HG02943 (cell line): ENCODE results near the gene KCTD15.

Experiments used
- ATAC-seq: cut with Tn5 transposase; IDR thresholded peaks from one replicate; pipeline ENCODE4 v1.9.1; 2021; ENCODE audit warnings: mild to moderate bottlenecking, low read depth, moderate library complexity; ENCODE audit not compliant: unreplicated experiment

KCTD15 gene, protein sequence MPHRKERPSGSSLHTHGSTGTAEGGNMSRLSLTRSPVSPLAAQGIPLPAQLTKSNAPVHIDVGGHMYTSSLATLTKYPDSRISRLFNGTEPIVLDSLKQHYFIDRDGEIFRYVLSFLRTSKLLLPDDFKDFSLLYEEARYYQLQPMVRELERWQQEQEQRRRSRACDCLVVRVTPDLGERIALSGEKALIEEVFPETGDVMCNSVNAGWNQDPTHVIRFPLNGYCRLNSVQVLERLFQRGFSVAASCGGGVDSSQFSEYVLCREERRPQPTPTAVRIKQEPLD

DNA sequence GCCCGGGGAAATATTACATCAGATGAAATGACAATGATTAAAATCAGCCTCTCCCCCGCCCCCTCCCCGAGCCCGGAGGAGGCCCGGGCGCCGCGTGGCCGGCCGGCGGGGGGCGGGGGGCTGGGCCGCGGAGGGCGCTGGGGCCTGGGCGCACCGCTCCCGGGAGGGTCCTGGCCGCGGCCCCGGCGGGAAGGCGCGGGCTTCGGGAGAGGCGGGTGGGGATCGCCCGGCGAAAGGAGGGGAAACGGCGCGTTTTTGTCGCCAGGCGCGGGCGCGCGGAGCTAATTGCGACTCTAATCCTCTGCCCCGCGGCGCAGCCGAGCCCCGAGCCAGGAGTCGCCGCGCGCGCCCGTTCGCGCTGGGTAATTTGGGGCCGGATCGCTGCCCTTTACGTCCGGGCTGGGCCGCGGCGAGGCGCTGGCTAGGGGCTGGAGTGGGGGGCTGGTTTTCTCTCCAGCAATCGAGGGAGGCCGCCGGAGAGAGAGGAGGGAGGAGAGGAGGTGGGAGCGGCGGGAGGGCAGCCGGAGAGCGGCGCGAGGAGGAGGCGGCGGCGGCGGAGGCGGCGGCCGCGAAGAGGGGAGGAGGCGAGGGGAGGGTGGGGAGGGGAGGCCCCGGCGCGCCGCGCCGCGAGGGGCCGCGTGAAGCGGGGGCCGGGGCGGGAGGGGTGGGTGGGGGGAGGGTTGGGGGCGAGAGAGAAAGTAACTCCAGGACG, at the start of gene KCTD15:
Gene KCTD15, plus strand, starts transcription at position 707 of the 712 bp plus-strand sequence. CDS start 3,585 bp downstream, outside the sequence.
- ATAC-seq, result no peak

DNA sequence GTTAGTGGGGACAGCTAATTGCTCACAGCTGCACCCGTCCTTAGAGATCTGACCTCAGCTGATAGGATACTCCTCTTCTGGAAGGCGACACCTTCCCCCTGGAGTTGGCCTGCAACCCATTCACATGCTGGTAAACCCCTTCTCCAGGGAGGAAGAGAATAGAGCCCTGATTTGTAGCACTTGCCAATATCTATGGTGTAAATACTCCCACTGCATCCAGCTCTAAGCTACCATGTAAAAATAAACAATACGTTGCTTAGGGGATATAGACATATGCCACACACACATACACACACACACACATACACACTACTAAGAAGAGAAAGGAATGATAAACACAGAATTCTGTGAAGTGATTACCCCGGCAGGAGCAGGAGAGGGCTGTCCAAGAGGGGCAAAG, 49.4 kb upstream of the KCTD15 start:
- no peak for ATAC-seq

DNA sequence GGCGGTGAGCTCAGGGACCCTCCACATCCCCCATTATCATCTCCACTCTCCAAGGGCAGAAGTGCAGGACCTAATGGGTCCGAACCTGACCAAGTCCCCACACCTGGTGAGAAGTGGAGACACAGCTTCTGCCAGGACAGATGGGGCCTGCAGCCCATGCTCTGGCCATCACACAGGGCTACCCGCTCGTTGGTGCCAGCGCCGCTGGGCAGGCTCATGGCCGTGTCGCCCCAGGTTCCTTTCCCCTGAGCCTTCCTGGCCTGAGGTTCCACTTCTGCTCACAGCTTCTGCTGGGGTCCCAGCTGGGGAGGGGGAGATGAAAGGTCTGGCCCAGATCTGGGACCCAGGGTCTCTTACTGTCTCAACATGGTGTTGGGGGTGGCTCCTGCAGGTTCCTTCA, 48.4 kb upstream of the KCTD15 start:
- ATAC-seq, result no peak

DNA sequence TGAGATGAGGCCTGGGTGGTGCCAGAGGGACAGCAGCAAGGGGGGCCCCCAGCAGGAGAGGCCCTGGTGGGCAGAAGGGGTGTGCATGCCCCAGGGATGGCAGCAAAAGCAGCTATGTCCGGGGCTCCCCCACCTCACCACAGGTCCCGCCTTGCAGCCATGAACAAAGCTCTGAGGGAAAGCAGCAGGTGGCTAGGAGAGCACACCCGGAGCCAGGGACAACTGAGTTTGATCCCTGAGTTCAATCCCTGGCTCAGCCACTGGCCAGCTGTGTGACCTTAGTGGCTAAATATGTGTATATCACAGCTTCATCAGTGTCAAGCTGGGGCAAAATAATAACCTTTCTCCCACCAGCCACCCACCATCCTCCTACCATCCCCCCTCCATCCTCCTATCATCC, 47.7 kb upstream of the KCTD15 start:
- no peak for ATAC-seq

DNA sequence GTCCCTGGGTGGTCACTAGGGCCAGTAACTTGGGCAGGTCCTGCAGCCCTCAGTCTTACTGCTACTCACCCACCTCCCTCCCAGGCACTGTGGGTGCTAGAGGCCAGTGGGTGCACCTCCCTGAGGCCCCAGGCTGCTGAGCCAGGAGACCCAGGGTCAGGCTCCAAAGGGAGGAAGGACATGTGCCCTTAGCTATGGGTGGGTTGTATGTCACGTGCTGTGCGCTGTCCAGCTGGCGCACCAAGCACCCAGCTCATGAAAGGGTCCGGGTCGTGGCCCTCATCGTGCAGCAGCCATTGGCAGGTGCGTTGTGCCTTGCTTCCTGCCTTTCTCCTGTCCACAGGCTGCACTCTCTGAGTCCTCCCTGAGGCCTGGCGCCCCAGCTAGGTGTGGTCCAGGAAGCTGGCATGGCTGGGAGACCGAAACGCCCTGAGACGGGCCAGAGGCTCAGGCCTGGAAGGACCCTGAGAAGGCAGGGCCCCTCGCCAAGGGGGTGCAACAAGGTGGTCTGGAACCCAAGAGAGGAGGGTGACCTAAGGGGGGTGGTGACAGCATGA, 47.0 kb upstream of the KCTD15 start:
- ATAC-seq, result no peak

DNA sequence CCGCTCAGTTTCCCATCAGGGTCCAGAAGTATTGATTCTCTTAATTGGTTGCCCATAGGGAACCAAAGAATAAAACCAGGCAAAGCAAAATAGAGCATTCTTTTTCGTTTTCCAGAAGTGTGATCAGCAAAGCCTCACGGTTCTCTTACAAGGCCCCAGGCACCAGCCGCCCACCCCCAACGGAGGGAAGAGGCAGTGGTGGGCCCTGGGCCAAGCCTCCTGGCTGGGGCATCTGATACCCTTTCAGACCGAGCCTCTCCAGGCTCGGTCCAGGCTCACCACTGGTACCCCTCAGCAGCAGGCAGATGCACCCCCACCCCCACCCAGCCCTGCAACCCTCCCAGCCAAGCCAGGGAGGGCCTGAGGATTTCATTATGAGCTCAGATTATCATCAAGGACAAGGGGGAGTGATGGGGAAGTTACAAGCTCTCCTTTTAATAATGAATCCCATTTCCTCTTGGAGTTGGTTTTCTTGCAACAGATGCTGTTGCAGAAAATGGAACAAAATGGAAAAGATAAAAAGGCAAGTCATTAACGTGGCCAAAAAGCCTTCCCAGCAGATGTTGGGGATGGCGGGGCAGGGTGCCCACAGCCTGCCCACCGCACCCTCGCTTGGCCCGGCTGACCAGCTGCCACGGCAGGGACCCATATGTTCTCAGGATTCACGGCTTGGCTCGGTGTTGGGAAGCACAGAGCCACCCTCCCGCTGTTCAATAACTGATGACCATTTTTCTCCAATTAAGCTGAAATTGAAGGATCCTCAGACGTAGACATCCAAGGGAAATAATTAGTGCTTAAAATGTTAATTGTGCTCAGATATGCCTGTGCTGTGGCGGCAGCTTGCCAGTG, 45.9 kb upstream of the KCTD15 start:
- no peak for ATAC-seq

DNA sequence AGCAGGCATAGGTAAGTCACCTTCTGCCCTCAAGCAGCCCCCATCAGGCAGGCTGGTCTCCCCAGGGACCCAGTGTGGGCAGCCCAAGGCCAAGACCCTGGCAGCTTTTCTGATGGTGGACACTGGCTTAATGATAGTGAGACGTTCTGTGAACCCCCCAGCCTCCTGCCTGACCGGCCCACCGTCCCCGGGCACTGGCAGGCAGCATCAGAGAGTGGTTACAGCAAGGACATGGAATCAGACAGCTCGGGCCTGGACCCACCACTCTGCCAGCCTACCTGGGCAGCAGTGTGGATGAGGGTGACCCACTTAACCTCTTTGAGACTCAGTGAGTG, 45.3 kb upstream of the KCTD15 start:
- no peak for ATAC-seq

DNA sequence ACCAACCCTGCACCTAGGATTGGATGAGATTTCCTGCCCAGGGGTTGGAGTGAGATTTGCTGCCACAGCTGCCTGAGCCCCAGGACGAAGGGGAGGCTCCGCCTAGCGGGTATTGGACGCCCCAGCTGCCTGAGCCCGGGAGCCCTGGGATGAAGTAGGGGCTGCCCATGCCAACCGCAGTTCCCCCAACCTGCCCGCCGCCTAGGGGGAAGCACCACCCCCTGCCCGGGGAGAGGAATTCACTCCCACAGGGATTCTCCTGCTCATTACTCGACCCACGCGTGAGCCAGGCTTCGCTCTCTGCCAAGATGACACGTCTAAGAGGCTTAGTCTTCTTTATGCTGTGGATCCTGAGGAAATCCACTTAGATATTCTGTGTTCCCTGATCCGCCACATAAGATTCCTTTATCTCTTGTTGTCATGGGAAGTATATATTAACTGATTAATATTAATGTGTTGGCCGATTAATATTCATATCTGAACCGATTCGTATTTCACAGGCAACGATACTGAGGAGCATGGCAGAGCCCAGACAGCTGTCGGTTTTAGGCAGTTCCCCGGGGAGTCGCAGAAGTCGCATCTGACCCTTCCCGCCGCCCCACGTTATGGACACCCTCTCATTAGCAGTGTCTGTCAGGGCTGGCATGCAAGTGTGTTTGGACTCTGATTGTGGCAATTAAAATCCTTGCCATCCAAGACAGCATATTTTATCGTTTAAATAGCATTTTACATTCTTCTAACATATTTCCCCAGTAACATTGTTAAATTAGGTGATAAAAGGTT, 44.5 kb upstream of the KCTD15 start:
- ATAC-seq, result no peak

DNA sequence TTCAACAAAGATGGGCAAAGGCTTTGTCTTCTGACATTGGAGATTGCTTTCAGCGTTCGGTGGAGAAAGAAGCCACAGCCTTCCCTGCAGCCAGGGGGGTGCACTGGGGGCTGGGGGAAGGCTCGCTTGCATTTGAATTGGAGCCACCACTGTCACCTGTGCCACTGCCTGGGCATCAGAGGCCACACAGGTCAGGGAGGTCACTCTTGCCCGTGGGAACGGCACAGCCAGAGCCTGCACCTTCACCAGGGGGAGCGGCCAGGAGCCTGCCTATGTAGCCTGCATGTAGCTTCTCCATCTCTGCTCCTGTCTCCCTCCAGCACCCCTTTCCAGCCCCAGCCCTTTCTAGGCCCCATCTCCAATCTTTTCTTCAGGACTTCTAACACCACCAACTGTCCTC, 43.7 kb upstream of the KCTD15 start:
- no peak for ATAC-seq

DNA sequence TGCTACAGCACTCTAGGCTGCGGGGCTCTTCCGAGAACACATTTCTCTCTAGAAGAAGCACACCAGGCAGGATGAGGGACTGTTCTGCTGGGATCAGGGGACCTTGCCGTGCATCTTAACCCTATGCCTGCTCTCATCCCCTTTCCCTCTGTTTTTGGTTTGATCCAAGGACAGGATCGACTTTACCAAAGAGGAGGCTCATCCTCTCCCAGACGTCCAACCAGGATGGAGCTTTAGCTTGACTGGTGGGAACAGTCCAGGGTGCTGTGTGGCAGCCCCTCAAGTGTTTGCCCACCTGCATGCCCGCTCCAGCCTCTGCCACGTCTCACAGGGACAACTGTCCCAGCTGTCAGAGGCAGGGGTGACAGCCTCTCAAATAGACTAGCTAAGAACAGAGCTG, 42.3 kb upstream of the KCTD15 start:
- ATAC-seq, result no peak

DNA sequence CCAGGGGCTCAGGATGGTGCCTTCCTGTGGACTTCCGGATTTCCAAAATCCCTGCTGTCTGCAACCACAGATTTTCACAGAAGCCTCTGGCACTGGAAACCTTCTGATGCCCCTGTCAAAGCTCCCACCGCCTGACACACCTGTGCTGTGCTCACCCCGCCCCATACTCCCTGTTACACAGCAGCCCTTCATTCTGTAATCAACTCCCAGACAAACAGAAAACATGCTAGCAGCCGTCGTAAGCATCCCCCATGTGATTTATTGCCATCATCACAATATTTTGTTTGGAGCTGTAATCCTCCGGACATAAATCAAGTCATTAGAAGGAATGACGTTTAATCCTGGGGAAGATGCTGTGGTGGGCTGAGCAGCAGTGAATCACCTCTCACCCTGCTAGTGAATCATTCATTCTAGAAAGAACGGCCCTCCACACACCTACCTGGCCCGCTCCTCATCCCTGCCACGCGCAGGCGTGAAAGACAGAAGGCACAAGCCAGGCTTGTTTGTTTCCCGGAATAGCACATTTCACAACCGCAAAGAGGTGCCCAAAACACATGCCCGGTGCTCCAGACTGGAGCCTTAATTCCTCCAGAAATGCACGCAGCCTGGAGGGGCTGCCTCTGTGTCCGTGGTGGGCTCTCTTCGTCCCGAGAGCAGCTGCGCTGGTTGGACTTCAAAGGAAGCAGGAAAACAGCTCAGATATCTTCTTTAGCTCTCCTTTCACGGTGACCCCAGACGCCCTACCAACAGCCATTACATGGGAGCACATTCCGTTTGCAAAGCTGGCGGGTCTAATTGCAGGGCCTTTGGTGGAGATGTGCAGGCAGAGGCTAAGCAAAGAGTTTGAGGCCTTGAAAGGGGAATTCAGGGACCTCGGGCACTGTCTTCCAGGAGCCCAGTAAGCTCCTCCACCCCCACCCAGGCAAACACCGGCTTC, 41.3 kb upstream of the KCTD15 start:
- no peak for ATAC-seq

DNA sequence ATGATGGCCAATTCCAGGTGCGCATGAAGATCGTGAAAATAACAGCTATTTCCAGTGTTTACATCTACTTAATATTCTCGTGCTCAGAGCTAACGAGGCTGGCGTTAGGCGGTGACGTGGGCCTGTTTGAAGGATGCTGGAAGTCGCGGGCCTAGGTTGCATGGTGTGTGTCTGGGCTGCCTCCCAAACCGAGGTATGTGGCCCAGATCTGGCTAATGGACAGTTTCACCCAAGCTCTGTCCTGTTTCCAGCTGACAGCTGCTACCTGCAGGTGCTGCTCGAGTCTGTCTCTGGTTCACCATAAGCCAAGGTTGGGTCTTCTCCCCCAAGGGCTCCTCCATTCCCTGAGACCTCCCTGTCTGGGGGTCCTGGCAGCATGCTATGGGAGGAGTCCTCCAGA, 40.5 kb upstream of the KCTD15 start:
- ATAC-seq, result no peak

DNA sequence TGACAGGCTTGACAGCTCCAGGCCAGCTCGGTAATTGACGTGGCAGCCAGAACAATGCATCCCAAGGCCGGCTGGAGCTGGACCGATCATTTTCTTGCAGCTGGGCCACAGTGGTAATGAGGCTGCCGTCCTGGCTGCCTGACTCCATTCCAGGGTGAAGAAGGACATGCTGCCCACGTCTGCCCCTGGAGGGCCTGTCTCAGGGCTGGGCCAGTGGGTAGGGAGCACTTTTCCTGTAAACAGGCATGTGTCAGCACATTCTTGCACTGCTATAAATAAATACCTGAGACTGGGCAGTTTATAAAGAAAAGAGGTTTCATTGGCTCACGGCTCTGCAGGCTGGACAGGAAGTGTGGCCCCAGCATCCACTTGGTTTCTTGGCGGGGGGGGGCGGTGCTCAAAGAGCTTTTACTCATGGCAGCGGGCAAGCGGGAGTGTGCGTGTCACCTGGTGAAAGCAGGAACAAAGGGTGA, 38.1 kb upstream of the KCTD15 start:
- ATAC-seq, result no peak

DNA sequence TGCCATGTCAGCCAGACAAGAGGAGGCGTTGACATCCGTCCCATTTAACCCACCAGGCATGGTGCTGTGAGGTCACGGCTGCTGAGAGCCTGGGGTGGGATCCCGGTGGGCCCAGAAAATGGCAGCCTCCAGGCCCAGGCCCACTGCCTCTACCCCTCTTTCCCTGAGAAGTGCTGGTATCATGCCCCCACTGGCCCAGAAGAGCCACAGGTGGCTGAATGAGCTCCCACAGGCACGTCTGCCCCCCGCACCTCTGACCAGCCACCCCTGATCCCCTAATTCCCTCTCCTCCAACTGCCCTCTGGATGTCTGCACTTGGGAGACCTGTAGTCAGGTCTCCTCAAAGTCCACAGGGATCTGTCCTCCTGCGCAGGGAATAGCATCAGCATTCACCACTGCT, 37.3 kb upstream of the KCTD15 start:
- no peak for ATAC-seq

DNA sequence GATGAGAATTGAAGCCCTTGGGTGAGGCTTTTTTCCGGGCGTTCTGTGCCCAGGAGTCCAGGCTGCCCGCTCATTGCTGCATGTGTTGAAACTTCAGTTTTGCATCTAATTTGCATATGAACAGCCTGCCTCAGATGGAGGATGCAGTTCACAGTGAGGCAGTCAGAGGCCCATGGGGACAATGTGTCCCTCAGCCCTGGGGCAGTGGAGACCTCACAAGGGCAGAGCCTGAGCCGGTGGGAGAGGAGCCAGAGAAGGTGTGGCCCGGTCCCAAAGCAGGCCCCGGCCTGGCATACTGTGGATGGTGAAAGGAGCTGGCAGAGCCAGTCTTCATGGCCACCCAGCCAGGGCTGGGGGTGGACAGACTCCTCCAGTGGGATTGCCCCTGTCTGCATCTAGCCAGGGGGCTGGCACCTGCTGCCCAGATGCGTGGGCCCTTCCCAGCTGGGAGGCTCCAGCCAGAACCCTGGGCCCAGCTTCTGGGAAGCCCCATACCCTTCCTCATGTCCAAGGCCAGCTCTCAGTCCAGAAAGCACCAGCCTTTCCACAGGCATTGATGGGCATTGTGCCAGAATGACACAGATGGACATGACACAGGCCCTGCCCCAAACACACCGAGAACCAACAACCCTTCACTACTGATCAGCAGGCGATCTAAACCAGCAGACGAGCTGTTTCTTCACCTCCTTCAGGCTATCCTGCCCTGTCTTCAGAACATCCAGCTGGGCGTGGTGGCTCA, 32.9 kb upstream of the KCTD15 start:
- no peak for ATAC-seq

DNA sequence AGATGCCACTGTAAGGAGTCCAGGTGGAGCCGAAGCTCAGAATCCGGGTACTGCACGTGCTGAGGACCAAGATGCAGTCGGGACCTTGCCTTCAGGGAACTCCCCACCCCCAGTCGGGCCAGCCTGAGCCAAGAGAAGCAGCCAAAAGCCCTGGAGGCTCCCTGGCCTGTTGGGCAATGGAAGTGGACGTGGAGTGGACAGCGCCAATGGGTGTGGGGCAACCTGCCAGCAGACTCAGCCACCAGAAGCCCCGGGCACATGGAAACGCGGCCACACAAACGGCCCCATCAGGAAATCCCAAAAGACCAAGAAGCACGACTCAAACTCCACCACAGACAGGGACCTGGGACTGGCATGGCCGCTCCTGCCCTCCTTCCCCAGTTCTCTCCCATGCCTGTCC, 30.0 kb upstream of the KCTD15 start:
- ATAC-seq, result no peak

DNA sequence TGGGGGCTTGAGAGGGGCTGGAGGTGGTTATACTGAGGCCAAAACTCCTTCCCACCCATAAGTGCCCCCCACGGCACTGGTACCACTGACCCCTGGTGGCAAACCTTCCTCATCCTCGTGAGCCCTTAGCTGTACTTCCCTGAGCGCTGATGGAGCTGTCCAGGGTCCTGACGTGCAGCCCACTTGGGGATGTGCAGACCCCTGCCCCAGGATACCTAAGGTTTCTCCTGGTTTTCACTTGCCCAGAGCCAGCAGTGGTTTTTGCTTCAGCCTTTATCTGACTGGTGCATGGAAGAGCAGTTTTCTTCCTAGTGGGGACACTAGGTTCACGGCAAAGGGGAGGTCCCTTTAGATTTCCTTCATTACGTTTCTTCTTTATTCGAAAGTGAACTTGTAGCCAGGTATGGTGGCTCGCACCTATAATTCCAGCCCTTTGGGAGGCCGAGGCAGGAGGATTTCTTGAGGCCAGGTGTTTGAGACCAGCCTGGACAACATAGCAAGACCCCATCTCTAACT, 28.7 kb upstream of the KCTD15 start:
- ATAC-seq, result no peak

DNA sequence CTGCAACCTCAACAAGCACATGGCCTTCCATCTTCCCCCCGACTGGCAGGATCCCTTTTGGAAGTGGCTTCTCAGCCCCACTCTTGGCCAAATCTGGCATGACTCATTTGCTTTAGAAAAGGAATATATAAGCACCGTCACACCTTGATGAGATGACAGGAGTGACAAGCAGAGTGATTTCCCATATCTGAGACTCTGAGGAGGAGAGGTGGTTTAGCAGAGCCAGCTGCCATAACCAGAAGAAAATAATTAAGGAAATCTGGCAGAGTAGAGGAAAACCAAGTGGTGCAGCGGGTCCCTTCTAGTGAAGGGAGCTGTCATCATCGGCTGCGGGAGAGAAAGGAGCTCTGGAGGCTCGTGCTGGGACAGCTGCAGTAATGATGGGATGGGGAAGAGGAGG, 27.5 kb upstream of the KCTD15 start:
- ATAC-seq, result no peak
